ENCODE results near the gene MED29.

DNA sequence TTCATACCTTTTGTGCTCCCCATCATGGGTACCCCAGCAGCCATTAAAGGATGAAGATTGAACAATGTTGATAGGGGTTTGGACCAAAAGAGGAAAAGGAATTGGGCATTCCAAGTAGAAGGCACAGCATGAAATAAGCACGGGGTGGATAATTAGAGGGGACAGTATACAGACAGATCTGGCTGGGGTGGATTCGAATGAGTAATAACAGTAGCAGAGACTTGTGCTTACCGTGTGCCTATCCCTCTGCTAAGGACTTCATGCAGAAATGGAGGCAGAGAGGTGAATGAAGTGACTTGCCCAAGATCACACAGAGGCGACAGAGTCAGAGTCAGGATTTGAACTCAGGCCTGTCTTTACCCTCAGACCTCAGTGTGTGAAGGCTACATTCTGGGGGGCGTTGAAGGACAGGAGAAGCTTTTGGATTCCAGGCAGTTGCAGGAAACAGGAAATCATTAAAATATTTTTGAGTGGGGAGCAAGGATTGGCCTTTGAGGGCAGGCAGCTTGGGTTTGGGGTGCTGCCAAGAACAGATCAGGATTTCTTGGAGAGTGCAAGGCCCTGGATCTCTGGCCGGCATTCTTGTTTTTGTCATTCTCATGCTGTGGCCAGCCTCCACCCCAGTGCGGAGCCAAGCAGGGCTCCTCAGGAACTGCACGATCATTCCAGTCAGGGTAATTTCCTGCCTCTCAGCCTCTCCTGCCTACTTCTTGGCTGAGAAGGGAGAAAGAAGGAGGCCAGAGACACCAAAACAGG is 19.0 kb upstream of the MED29 start:
- TF ChIP-seq POLR2AphosphoS5 (IDR thresholded peaks at IDR 0.05; ENCODE audit: low read depth, low read length) (no peak), SIN3A (IDR thresholded peaks at IDR 0.05; ENCODE audit: borderline replicate concordance, insufficient read depth, low read length) (no peak), TAF1 (IDR thresholded peaks at IDR 0.05; ENCODE audit: borderline replicate concordance, insufficient read depth, low read length) (no peak)
- TF ChIP-seq, protein P1, sequence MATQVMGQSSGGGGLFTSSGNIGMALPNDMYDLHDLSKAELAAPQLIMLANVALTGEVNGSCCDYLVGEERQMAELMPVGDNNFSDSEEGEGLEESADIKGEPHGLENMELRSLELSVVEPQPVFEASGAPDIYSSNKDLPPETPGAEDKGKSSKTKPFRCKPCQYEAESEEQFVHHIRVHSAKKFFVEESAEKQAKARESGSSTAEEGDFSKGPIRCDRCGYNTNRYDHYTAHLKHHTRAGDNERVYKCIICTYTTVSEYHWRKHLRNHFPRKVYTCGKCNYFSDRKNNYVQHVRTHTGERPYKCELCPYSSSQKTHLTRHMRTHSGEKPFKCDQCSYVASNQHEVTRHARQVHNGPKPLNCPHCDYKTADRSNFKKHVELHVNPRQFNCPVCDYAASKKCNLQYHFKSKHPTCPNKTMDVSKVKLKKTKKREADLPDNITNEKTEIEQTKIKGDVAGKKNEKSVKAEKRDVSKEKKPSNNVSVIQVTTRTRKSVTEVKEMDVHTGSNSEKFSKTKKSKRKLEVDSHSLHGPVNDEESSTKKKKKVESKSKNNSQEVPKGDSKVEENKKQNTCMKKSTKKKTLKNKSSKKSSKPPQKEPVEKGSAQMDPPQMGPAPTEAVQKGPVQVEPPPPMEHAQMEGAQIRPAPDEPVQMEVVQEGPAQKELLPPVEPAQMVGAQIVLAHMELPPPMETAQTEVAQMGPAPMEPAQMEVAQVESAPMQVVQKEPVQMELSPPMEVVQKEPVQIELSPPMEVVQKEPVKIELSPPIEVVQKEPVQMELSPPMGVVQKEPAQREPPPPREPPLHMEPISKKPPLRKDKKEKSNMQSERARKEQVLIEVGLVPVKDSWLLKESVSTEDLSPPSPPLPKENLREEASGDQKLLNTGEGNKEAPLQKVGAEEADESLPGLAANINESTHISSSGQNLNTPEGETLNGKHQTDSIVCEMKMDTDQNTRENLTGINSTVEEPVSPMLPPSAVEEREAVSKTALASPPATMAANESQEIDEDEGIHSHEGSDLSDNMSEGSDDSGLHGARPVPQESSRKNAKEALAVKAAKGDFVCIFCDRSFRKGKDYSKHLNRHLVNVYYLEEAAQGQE (IDR thresholded peaks at IDR 0.05; ENCODE audit: insufficient read depth in 1 of 2, low read depth in 2 of 2, low read length in 2 of 2): no peak
